Measurements from ENCODE around the gene AGAP1.

The AGAP1 gene

DNA sequence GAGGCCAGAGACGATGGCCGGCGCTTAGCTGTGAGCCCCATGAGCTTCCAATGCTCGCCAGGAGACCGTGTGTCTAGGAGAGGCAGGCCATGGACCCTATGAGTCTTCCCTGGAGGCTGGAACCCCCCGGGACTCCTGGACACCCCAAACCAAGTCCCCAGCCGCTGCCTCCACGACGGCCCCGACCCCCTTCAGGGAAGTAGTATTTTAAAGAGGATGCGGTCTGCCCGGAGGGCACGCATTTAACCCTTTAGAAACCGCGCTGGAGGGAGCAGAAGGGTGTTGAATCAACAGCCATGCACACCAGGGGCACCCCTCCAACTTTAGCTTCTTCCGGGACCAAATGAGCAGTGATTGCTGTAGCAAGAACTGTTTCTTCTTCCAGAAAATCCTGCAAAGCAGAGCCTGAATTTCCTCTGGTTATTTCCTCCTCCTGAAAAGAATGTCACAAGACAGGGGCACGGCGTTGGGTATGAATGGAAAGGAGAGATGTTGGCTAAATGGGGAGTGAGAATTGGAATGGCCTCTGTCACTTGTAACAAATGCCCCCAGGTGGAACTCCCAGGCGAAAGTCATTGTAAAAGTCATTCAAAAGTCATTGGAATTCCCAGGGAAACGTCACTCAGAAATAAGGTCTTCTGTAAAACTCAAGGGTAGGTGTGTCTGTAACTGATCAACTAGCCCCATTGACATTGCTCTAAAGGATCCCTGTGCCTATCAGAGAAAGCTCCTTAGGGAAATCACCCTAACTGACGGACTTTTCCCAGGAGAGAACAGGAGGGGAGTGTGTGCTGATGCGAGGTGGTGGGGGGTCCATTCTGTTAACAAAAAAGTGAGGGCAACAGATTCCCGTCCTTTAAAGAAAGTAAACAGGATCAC lies 680.1 kb downstream of the AGAP1 start:
- DNase-seq (ENCODE audit: low spot score), result peak; percentile 16

DNA sequence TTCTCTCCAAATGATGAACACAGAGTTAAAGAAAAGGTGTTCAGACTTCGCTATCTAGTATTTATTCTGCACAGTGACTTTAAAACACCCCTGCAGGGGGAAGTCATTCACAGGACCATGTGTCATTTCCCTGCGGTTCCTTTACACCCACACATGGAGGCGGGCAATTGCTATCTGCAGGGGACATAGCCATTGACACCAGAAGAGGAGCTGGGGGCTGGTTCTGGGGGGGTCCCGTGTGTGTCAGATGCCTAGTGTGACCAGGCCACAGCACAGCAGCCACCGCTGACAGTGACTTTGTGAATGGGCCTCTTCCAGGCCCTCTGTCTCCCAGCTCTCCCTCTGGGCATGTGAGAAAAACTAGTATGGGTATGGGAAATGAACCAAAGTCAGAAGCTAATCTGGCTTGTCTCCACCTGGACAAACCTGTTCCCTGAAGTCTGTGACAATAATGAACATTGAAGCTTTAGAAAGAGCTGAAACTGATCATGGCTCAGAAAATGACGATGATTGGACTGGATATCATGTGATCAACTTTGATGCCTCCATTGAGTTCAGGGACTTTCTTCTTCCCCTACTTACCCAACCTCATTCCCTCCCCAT lies 681.8 kb downstream of the AGAP1 start:
- DNase-seq (ENCODE audit: low spot score), result peak; percentile 17

DNA sequence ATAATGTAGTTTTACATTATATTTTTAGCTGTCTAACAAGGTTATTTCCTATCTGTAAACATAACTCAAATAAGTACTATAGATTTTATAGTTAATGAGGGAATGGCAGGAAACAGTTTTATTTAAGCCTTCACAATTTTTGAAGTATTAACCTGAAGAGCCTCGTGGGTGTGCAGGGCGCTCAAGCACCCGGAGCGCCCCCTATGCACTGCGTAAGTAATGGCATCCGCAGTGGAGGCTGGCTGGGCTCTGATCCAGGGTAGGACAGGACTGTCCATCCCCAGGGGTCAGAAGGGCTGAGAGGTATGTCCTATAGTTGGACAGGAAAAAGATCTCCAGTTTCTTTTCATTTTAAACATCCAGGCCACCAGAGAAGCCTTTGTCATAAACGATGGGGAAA lies 682.6 kb downstream of the AGAP1 start:
- DNase-seq (ENCODE audit: low spot score), result peak; percentile 80

DNA sequence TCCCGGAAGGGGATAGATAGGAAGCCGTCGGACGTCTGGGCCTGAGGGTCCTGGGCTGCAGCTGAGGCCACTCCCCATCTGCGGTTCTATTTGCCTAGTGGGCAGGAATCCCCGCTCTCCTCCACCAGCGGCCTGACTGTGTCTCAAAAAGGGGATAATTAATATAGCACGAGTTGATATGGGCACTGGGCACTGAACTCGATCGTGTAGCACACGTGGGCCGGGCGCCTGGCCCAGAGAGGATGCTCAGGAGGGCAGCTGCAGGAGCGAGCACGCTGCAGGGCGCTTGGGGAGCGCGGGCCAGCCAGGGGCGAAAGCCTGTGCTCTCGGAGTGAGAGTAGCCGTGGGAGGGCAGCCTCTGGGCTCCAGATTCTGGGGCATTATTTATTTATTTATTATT lies 683.1 kb downstream of the AGAP1 start:
- DNase-seq (ENCODE audit: low spot score), result no peak

DNA sequence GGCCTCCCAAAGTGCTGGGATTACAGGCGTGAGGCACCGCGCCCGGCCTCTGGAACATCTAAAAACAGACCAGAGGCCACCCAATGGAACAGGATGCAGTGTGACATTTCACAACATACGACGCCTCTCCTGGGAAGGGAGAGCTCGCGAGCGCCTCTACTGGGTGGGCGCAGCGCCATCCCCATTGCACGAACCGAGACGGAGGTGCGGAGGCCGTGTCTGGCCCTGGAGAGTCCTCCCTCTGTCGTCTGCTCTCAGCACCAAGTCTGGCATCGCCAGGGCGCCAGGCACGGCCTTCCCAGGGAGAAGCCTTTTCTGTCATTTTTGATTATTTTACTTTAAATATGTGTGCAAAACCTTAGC lies 683.7 kb downstream of the AGAP1 start:
- DNase-seq (ENCODE audit: low spot score), result peak; percentile 95

DNA sequence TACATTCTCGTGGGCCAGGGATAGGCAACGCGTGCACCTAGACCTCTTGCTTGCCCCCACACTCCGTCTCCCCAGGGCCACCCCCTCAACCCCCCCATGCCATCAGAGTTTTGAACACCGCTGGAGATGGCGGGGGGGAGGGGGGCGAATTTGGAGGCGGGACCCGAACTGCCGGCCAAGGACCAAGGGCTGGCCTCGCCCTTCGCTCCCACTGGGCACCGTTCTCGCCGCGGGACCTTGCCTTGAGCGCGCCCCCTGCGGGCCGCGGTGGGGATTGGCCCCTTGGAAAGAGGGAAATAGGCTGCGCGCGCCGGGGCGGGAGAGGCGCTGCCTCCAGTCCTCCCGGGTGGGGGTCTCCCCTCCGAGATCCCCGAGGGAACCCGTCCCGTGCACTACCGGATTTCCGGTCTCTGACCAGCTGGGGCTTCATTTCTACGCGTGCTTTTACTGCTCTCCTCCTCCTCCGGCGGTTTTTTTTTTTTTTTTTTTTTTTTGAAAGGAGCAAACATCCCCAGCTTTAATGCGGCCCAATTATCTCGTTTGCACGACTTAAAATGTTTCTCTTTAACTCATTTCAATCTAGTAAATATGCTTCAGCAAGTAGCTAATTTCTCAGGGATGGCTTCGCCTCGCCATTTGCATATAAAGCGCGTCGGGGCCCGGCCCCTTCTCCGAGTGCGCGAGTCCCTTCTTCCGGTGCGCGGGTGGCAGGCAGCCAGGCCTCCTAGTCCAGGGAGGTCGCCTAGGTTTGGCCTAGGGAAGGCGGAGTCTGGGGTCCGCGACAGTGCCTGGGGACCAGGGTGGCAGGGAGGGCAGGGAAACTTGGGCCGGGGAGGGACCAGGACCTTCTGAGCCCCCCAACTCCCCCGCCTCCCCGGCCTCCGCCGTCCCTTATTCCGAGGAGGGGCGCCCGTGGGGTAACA lies 684.4 kb downstream of the AGAP1 start:
- peak; percentile 91 for DNase-seq (ENCODE audit: low spot score)

GRCh38 chr2:236178890-236179235 lies 685.0 kb downstream of the AGAP1 start:
- no peak for DNase-seq (ENCODE audit: low spot score)

GRCh38 chr2:236179236-236180075 lies 685.6 kb downstream of the AGAP1 start:
- no peak for DNase-seq (ENCODE audit: low spot score)

DNA sequence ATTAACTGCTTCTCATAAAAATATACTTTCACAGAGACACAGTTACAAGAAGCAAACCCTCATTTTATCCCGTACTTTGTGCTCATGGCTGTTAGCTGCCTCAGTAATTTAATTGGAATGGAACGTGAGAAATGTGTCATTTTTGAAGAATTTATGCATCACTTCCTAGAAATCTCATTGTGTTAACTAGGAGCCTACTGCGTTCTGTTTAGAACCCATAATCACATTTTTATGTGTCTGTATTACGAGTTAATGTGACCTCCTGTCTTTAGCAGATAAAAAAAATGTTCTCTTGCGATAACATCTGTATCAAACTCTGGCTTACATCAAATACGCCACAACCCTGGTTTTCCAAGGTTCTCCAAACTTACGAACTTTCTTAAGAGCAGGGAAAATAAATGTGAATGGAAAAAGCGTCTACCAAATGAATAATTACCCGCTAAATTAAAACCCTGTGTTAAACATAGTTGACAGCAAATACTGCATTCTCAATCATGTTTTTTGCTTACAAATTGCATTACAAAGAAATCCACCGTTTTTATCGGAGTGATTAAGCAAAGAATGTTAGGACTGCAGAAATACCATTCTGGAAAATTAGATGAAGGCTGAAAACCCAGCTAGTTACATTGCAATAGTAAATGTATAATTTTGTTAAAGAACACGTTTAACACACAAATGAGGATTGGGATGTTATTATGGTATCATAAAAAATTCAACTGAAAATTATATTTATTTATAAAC lies 686.4 kb downstream of the AGAP1 start:
- DNase-seq (ENCODE audit: low spot score), result no peak

DNA sequence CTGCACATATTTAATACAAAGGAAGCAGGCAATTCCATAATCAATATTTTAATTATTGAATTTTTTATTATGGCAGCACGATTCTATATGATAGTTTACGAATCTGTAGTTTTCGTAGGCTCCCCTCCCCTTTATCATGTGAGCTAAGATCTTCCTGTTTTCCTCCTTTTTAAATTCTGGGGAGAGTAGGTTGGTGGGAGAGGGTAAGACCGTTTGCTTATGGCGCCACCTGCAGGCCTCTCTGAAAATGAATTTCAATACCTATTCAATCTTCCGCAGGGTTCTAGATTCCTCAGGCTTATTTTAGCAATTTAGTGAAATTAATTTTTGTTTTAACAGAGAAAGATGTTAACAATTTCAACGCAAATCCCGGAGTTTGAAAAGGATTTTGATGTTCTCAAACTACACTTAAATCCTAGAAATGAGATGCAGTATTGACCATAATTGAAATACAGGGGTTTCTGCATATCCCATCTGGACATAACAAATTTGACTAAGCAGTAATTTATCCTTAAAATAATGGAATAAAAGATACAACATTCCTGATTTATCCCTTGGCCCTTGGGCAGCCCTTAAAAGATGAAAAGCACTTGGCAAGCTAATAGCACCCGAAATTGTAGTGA lies 687.1 kb downstream of the AGAP1 start:
- DNase-seq (ENCODE audit: low spot score), result peak; percentile 86

Data from HuH-7.5 (cell line).